Left colon (tissue), 2 donors: ENCODE data around the gene PCIF1. TPM values are rescaled to one million over a fixed set of nuclear protein-coding genes. Genes with fewer than 3 reads are reported as not detected.
"Not testable (repeated sequence)": the region's sequence is repeated elsewhere in the genome, so short reads cannot be mapped to it uniquely, and the experiment has no call there.

Experiments
- ATAC-seq: fragments of 200-7000 bp; cut with Tn5 transposase; one replicate; pipeline ENCODE4 v1.9.1; 2020; ENCODE audit warnings: mild to moderate bottlenecking, moderate library complexity
- DNase-seq, 2 donors: peaks; one replicate each; pipeline ENCODE4 v3.0.0-alpha.2; 2020
- intact Hi-C, 2 donors: fragments of 100-400 bp; cut with DNase I in 1 of 2; cut with micrococcal nuclease in 1 of 2; formaldehyde crosslinking; loops; one replicate each; pipeline versions ENCODE4 v1.11.2 to v1.14.0; 2022; cut with DNase I, micrococcal nuclease
- total RNA-seq, 2 donors: library from RNA; stranded (reverse); fragmentation: NEBNext Ultra II Directional; extraction: Animal tissue kit (Norgen Biotek cat#: 25700); gene quantifications; one replicate each; pipeline ENCODE4 v1.2.1, GENCODE V29; 2021
- donor health status: DM: no; HTN: no; CAD: no.
- donor health status: DM: yes; HTN: yes; CAD: no.

Gene PCIF1
- total RNA-seq, 2 donors from 2014 or later: 27.2 to 32.1 TPM

GRCh38 chr20:45919542-45920399 is 14.7 kb upstream of the PCIF1 start:
- DNase-seq (peak; percentile 48 to 50), ATAC-seq (no peak)
- intact Hi-C loops: loop anchor here in 1 of 2 donors (10.0 kb wide), 1 partner anchor 505 kb away; the partner anchor contains the start of gene PIGT

DNA sequence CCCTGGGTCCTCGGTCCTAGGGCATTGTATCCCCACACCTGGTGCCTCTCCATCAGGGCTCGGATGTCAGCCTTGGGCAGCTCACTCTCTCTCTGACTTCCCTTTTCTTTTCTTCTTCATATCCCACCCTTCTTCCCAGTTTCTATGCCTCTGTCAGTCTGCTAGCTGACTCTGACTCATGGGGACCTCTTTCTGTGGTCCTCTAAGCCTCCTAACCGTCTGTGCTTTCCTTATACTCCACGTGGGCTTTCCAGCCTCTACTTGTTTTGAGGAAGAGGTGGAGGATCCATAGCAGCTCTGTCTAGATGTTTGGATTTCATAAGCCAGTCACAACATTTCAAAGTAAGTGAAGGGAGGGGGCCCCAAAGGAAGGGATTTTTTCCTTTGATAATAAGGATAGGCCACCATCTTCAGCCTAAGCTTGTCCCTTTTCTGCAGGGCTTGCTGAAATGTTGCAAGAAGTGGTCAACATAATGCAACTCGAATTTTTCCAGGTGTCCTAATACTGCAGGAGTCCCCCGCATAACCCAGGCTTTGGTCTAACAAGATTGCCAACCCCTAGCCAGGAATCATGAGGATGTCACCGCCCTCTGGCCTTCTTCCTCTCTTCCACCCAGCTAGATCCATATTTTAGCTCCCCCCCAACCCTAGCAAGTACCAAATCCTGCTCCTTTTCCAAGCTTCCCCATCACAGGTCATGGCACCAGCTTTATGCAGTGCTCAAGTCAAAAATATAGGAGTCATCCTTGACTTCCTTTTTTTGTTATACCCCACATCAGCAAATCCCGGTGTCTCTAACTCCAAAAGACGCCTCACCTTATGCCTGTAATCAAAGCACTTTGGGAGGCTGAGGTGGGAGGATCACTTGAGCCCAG is 13.8 kb upstream of the PCIF1 start:
- ATAC-seq: no peak
- intact Hi-C loops: no loop called here

GRCh38 chr20:45921337-45922189 is 12.9 kb upstream of the PCIF1 start:
- DNase-seq (no peak), ATAC-seq (peak; percentile 39)
- intact Hi-C loops: no loop called here

More for the DNA sequence above, 13.8 kb upstream of the PCIF1 start:
- DNase-seq: no peak

DNA sequence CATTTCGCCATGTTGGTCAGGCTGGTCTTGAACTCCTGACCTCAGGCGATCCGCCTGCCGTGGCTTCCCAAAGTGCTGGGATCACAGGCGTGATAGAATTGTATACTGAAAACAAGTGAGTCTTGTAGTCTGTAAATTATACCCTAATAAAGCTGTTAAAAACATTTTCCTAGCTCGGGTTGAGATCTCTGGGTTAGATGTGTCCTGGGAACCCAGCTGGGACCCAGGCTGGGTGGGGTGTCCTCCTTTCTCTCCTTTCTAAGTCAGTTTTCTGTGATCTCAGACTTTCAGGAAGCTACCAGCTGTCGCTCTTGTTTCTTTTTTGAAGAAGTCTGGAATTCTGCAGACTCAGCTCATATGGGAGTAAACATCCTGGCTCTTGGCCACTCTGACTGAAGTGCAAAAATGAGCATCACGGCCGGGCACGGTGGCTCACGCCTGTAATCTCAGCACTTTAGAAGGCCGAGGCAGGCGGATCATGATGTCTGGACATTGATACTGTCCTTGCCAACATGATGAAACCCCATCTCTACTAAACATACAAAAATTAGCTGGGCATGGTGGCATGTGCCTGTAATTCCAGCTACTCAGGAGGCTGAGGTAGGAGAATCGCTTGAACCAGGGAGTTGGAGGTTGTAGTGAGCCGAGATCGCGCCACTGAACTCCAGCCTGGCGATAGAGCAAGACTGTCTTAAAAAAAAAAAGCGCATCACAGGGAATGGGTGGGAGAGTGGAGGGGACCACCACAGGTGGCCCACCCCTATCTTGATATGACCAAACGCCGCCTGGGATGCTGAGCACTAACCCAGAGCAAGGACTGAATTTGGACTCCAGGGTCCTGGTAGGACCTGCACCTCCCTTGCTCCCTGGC is 9.9 kb upstream of the PCIF1 start:
- intact Hi-C loops: no loop called here
- DNase-seq: peak in 1 of 2 donors; percentile 43
- peak; percentile 32 for ATAC-seq

GRCh38 chr20:45925821-45926506 is 8.5 kb upstream of the PCIF1 start:
- DNase-seq (no peak), ATAC-seq (no peak)
- intact Hi-C loops: no loop called here

DNA sequence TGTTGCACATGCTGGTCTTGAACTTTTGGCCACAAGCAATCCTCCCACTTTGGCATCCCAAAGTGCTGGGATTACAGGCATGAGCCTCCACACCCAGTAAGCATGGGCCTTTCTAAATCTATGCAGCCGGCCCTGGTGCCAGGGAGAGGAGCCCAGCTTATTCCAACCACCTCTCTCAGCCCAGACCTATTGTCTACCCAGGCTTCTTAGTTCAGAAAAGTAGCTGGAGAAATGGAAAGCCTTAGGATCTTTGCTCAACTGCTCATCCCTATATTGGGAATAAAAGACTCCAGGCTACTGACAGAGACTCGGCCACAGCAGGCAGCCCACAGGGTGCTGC is 7.8 kb upstream of the PCIF1 start:
- DNase-seq: no peak
- intact Hi-C loops: no loop called here
- no peak for ATAC-seq

DNA sequence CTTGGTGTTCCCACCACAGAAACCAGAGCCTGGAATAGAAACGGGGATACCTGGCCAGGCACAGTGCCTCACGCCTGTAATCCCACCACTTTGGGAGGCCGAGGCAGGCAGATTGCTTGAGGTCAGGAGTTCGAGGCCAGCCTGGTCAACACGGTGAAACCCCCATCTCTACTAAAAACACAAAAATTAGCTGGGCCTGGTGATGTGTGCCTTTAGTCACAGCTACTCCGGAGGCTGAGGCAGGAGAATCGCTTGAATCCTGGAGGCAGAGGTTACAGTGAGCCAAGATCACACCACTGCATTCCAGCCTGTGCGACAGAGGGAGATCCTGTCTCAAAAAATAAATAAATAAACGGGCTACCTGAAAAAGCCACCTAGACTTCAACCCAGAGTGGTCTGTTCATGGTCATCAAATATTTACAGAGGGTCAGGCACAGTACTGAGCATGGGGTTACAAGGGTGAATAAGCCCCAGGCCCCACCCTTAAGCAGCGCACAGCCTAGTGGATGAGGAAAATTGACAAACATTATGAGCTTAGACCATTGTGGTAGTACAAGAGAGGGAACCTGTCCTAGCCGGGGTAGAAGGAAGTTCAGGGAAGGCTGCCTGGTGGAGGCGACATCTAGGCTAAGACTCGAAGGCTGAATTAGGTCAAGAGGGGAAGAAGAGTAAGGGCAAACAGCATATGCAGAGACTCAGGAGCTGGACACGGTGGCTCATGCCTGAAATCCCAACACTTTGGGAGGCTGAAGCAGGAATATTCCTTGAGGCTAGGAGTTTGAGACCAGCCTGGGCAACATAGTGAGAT is 7.2 kb upstream of the PCIF1 start:
- DNase-seq (no peak), ATAC-seq (peak; percentile 41)
- intact Hi-C loops: no loop called here

DNA sequence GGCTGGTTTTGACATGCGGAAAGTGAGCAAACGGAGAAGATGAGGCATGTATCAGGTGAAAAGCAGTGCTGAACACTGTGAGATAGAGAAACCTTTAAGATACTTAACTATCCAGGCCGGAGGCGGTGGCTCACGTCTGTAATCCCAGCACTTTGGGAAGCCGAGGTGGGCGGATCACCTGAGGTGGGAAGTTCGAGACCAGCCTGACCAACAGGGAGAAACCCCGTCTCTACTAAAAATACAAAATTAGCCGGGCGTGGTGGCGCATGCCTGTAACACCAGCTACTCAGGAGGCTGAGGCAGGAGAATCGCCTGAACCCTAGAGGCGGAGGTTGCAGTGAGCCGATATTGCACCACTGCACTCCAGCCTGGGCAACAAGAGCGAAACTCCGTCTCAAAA is 2.8 kb upstream of the PCIF1 start:
- DNase-seq, intact Hi-C loops, ATAC-seq: not testable (repeated sequence)

DNA sequence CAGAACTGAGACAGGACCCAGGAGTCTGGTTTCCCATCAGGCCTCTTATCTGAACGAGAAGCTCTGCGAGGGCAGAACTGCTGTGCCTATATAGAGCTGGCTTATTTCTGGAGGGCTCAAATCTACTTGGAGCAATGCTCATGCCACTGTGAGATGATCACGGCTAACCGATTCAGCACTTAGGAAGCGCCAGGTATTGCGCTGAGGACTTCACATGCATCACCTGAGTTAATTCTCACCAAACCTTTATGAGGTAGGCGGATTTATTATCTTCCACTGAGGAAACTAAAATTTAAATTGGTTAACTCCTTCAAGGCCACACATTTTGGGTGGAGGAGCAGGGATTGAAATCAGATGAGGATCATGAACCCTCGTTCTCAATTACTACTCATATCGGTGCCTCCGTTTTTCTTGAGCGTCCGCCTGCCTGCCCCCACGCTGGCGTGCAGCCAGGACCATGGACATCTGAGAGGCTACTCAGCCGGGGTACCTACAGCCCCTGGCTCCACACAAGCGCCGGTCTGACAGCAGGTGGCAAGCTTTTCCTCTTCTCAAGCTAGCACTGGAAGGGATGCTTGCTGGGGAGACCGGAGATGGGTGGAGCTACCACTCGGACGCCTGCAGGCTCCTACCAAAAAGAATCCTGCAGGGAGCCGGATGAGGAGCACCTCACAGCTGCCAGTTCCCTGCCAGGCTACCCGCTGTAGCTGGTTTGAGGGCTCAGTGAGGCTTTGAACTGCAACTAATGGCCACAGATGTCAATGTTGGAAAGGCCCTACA is 1.0 kb upstream of the PCIF1 start:
- peak; percentile 72 to 83 for DNase-seq
- peak; percentile 40 for ATAC-seq
- intact Hi-C loops: no loop called here

DNA sequence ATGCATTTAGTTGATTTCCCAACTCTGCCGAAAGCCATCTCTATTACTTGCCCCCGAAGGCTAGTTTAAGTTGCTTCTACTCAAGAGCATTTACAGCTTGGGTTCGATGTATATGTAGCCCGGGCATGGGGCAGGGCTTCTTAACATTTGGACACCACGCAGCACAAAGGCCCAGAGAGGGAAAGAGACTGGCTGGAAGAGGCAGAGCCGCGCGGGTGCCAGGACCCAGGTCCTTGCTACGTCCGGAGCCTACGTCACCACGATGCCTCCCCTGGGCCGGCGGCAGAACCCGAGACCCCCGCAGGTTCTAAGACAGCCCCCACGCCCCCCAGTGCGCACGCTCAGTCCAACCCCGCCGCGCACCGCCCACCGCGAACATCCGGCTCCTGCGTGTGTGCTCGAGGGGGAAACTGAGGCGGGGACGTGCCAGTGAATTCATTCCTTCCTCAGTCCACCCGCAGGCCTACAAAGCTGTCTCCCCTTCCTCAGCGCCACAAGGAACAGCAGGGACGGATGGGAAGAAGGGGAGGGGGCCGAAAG is 367 bp upstream of the PCIF1 start:
- ATAC-seq (peak; percentile 22), DNase-seq (peak; percentile 78 to 79)
- intact Hi-C loops: no loop called here

GRCh38 chr20:45935416-45936046 is 1.0 kb downstream of the PCIF1 start:
- intact Hi-C loops: no loop called here
- DNase-seq (no peak), ATAC-seq (peak; percentile 12)

GRCh38 chr20:45937765-45938164 is 3.3 kb downstream of the PCIF1 start:
- intact Hi-C loops: no loop called here
- no peak for DNase-seq
- ATAC-seq: no peak

DNA sequence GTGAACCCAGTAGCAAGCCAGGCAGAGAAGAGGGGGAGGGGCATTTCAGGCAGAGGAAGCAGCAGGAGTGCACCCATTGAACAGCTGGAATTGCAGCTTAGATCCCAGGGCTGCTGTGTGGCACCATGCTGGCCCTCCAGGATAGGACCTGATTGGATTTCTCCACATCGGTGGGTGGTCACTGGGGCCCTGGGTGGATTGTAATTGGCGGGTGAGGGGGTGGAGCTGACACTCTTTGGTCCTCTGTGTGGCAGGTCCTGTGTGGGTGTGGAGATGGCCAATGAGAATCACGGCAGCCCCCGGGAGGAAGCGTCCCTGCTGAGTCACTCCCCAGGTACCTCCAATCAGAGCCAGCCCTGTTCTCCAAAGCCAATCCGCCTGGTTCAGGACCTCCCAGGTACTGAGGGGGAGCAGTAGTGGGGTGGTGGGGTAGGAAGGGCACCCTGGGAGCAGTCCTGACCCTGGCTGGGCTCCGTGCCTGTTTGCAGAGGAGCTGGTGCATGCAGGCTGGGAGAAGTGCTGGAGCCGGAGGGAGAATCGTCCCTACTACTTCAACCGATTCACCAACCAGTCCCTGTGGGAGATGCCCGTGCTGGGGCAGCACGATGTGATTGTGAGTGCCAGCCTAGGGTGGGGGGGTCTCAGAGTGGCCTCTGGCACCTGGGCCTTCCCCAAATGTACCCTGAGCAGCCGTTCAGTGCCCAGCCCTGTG is 4.4 kb downstream of the PCIF1 start:
- DNase-seq: no peak
- ATAC-seq: no peak
- intact Hi-C loops: no loop called here

GRCh38 chr20:45940053-45940452 is 5.6 kb downstream of the PCIF1 start:
- intact Hi-C loops: no loop called here
- ATAC-seq: no peak

DNA sequence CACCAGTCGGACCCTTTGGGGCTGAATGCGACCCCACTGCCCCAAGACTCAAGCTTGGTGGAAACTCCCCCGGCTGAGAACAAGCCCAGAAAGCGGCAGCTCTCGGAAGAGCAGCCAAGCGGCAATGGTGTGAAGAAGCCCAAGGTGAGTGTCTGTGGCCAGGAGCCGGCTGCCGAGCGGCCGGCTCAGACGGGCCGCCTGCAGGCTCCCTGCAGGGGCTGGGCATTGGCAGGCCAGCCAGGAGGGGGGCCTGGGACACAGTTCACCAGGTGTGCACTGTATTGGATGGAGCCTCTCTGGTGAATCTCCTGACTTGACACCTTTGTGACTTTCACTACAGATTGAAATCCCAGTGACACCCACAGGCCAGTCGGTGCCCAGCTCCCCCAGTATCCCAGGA is 6.0 kb downstream of the PCIF1 start:
- intact Hi-C loops: no loop called here
- DNase-seq (no peak), ATAC-seq (no peak)

More at GRCh38 chr20:45940053-45940452, 5.6 kb downstream of the PCIF1 start:
- DNase-seq: no peak
